Fibroblast of lung (primary cell): ENCODE measurements around the gene SEC24D.

Source experiments
- EZH2 ChIP-seq: IDR thresholded peaks from 2 replicates; pipeline ENCODE4 v1.5.1; 2012; ENCODE audit warnings: low read length, control low read depth, mild to moderate bottlenecking; ENCODE audit errors: missing control alignments
- TF ChIP-seq, protein P1 (sequence below), 2 donors: IDR thresholded peaks in 1 of 2; conservative IDR thresholded peaks in 1 of 2; 1 replicate in 1 of 2; 2 replicates in 1 of 2; pipeline ENCODE4 v1.5.1; 2011 to 2012; ENCODE audit warnings: low read length in 2 of 2, control low read depth in 1 of 2, inconsistent platforms in 1 of 2, low read depth in 1 of 2, mild to moderate bottlenecking in 1 of 2

- TF ChIP-seq, protein P1, sequence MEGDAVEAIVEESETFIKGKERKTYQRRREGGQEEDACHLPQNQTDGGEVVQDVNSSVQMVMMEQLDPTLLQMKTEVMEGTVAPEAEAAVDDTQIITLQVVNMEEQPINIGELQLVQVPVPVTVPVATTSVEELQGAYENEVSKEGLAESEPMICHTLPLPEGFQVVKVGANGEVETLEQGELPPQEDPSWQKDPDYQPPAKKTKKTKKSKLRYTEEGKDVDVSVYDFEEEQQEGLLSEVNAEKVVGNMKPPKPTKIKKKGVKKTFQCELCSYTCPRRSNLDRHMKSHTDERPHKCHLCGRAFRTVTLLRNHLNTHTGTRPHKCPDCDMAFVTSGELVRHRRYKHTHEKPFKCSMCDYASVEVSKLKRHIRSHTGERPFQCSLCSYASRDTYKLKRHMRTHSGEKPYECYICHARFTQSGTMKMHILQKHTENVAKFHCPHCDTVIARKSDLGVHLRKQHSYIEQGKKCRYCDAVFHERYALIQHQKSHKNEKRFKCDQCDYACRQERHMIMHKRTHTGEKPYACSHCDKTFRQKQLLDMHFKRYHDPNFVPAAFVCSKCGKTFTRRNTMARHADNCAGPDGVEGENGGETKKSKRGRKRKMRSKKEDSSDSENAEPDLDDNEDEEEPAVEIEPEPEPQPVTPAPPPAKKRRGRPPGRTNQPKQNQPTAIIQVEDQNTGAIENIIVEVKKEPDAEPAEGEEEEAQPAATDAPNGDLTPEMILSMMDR (conservative IDR thresholded peaks at IDR 0.05 in 1 of 2, IDR thresholded peaks at IDR 0.05 in 1 of 2; ENCODE audit: low read depth in 1 of 2, low read length in 2 of 2): no peak
- TF ChIP-seq EZH2: no peak
These were observed 1.9 kb downstream of the SEC24D start for GRCh38 chr4:118834070-118834469.
